Mucosa of descending colon (tissue), 3 donors: ENCODE data around the gene MEIOC. TPM values are rescaled to one million over a fixed set of nuclear protein-coding genes. Genes with fewer than 3 reads are reported as not detected.

Experiments
- ATAC-seq: fragments of 200-7000 bp; cut with Tn5 transposase; one replicate; pipeline ENCODE4 v1.9.1; 2020; ENCODE audit warnings: mild to moderate bottlenecking, moderate library complexity
- DNase-seq, 3 donors: peaks; one replicate each; pipeline ENCODE4 v3.0.0-alpha.2; 2020
- H3K36me3 ChIP-seq: fragments of 200-600 bp; one replicate; pipeline ENCODE4 v1.8.0; 2021; ENCODE audit warnings: low read depth, mild to moderate bottlenecking
- H3K4me1 ChIP-seq: fragments of 200-600 bp; one replicate; pipeline ENCODE4 v1.8.0; 2021; ENCODE audit warnings: low read depth, mild to moderate bottlenecking
- H3K4me3 ChIP-seq: fragments of 200-600 bp; one replicate; pipeline ENCODE4 v1.8.0; 2021; ENCODE audit warnings: mild to moderate bottlenecking
- H3K9me3 ChIP-seq: fragments of 200-600 bp; one replicate; pipeline ENCODE4 v1.8.0; 2021; ENCODE audit warnings: mild to moderate bottlenecking
- CTCF ChIP-seq: fragments of 200-600 bp; IDR thresholded peaks from one replicate; pipeline ENCODE4 v1.8.0; 2022; ENCODE audit warnings: antibody characterized with exemption, mild to moderate bottlenecking
- intact Hi-C, 2 donors: fragments of 100-400 bp; cut with DNase I in 1 of 2; cut with micrococcal nuclease in 1 of 2; formaldehyde crosslinking; loops; one replicate each; pipeline versions ENCODE4 v1.11.0 to v1.11.1; 2022; cut with DNase I, micrococcal nuclease
- total RNA-seq, 3 donors: library from RNA; stranded (reverse); fragmentation: NEBNext Ultra II Directional in 2 of 3; extraction: Animal tissue kit (Norgen Biotek cat#: 25700) in 2 of 3; gene quantifications; one replicate each; pipeline versions ENCODE4 v1.2.1 to v1.2.4, GENCODE V29; 2021 to 2023
- donor health status: DM: no; HTN: no; CAD: no; lungs with moderate emphysema.
- donor health status: DM: no; HTN: no; CAD: no.
- donor health status: DM: no; HTN: yes; CAD: no.

The MEIOC gene
- total RNA-seq, 3 donors from 2014 or later: 0.16 TPM; not detected in 2

GRCh38 chr17:44651228-44651627 lies 5.0 kb upstream of the MEIOC start:
- no peak for TF ChIP-seq CTCF
- no peaks in the 10 kb centered on the region for H3K4me1 ChIP-seq
- no peaks in the 10 kb centered on the region for H3K36me3 ChIP-seq
- no peak overlapping the region for H3K4me3 ChIP-seq
- intact Hi-C loops: no loop called here
- ATAC-seq (no peak), DNase-seq (no peak)
- no peaks in the 10 kb centered on the region for H3K9me3 ChIP-seq

- no peak for DNase-seq
- TF ChIP-seq CTCF: no peak
- intact Hi-C loops: no loop called here
- Histone ChIP-seq H3K4me3 (no peak overlapping the region), H3K9me3 (no peaks in the 10 kb centered on the region), H3K36me3 (no peaks in the 10 kb centered on the region), H3K4me1 (no peaks in the 10 kb centered on the region)
- no peak for ATAC-seq
Observed at GRCh38 chr17:44652727-44653126, 3.5 kb upstream of the MEIOC start.

- no peaks in the 10 kb centered on the region for H3K36me3 ChIP-seq
- no peak for TF ChIP-seq CTCF
- intact Hi-C loops: no loop called here
Observed at GRCh38 chr17:44653384-44653783, 2.9 kb upstream of the MEIOC start.

GRCh38 chr17:44653954-44654353 lies 2.3 kb upstream of the MEIOC start:
- H3K9me3 ChIP-seq: no peaks in the 10 kb centered on the region
- H3K4me3 ChIP-seq: no peak overlapping the region
- intact Hi-C loops: no loop called here
- no peak for ATAC-seq
- TF ChIP-seq CTCF: no peak
- no peak for DNase-seq
- H3K36me3 ChIP-seq: no peaks in the 10 kb centered on the region
- no peaks in the 10 kb centered on the region for H3K4me1 ChIP-seq

More at GRCh38 chr17:44653384-44653783, 2.9 kb upstream of the MEIOC start:
- ATAC-seq (no peak), DNase-seq (no peak)
- no peaks in the 10 kb centered on the region for H3K9me3 ChIP-seq
- H3K4me1 ChIP-seq: no peaks in the 10 kb centered on the region
- no peak overlapping the region for H3K4me3 ChIP-seq

- Histone ChIP-seq H3K9me3 (no peaks in the 10 kb centered on the region), H3K4me1 (no peaks in the 10 kb centered on the region), H3K4me3 (no peak overlapping the region), H3K36me3 (no peaks in the 10 kb centered on the region)
- no peak for TF ChIP-seq CTCF
- DNase-seq (no peak), ATAC-seq (no peak)
- intact Hi-C loops: no loop called here
Observed at GRCh38 chr17:44661835-44662234, 5.6 kb downstream of the MEIOC start.

GRCh38 chr17:44663095-44663494 lies 6.8 kb downstream of the MEIOC start:
- no peaks in the 10 kb centered on the region for H3K36me3 ChIP-seq
- DNase-seq (no peak), ATAC-seq (no peak)
- TF ChIP-seq CTCF: no peak
- intact Hi-C loops: no loop called here
- H3K9me3 ChIP-seq: no peaks in the 10 kb centered on the region
- no peaks in the 10 kb centered on the region for H3K4me1 ChIP-seq
- H3K4me3 ChIP-seq: no peak overlapping the region
